OCI-LY3 (cell line): Measurements from ENCODE around the gene NCOA3.

ENCODE experiments used
- EZH2phosphoT487 ChIP-seq: fragments of 200-600 bp; shearing (Covaris generic); IDR thresholded peaks from 2 replicates; pipeline ENCODE4 v1.6.1; 2018; ENCODE audit warnings: antibody characterized with exemption, mixed run types, low read depth
- TF ChIP-seq, protein P1 (sequence below): fragments of 200-600, 300-600 bp; sonication (generic); IDR thresholded peaks from 2 replicates; pipeline ENCODE4 v1.5.1; 2014; ENCODE audit warnings: antibody characterized with exemption, low read length, low read depth

DNA sequence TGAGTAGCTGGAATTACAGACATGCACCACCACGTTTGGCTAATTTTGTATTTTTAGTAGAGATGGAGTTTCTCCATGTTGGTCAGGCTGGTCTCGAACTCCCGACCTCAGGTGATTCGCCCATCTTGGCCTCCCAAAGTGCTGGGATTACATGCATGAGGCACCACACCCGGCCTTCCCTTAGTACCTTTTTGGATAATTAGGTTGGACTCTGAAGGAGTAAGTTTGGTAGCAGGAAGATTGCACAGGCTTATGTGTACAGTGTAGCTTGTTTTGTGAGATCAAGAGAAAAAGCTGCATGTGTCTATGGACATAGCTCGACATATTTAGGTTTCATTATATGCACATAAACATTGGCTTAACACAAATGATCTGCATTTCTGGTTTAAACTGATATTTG is 116.8 kb downstream of the NCOA3 start:
- TF ChIP-seq, protein P1, sequence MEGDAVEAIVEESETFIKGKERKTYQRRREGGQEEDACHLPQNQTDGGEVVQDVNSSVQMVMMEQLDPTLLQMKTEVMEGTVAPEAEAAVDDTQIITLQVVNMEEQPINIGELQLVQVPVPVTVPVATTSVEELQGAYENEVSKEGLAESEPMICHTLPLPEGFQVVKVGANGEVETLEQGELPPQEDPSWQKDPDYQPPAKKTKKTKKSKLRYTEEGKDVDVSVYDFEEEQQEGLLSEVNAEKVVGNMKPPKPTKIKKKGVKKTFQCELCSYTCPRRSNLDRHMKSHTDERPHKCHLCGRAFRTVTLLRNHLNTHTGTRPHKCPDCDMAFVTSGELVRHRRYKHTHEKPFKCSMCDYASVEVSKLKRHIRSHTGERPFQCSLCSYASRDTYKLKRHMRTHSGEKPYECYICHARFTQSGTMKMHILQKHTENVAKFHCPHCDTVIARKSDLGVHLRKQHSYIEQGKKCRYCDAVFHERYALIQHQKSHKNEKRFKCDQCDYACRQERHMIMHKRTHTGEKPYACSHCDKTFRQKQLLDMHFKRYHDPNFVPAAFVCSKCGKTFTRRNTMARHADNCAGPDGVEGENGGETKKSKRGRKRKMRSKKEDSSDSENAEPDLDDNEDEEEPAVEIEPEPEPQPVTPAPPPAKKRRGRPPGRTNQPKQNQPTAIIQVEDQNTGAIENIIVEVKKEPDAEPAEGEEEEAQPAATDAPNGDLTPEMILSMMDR, result no peak
- TF ChIP-seq EZH2phosphoT487, result no peak
